Endodermal cell (in vitro differentiated cells): Measurements from ENCODE around the gene IQGAP1. TPM values are rescaled to one million over a fixed set of nuclear protein-coding genes. Genes with fewer than 3 reads are reported as not detected.

Source experiments
- DNase-seq: peaks from one replicate; pipeline ENCODE4 v3.0.0-alpha.2; 2017
- H3K27ac ChIP-seq: 2 replicates; pipeline ENCODE4 v1.5.1; 2013; ENCODE audit warnings: mild to moderate bottlenecking, low read depth, low read length, moderate library complexity
- H3K27me3 ChIP-seq: 2 replicates; pipeline ENCODE4 v1.6.1; 2013; ENCODE audit warnings: mild to moderate bottlenecking, low read length, moderate library complexity; ENCODE audit not compliant: insufficient read depth, control insufficient read depth, poor library complexity, severe bottlenecking
- H3K36me3 ChIP-seq: 2 replicates; pipeline ENCODE4 v1.7.0; 2013; ENCODE audit warnings: mild to moderate bottlenecking, low read length, moderate library complexity; ENCODE audit not compliant: control insufficient read depth, insufficient read depth
- H3K4me1 ChIP-seq: one replicate; pipeline ENCODE4 v1.7.0; 2013; ENCODE audit warnings: low read length; ENCODE audit not compliant: control insufficient read depth, insufficient read depth
- H3K4me3 ChIP-seq: 2 replicates; pipeline ENCODE4 v1.5.1; 2013; ENCODE audit warnings: mild to moderate bottlenecking, low read length, moderate library complexity
- H3K9ac ChIP-seq: 2 replicates; pipeline ENCODE4 v1.6.1; 2013; ENCODE audit warnings: mild to moderate bottlenecking, low read length, moderate library complexity; ENCODE audit not compliant: poor library complexity, severe bottlenecking; ENCODE audit errors: extremely low read depth
- H3K9me3 ChIP-seq: 2 replicates; pipeline ENCODE4 v1.6.1; 2013; ENCODE audit warnings: mild to moderate bottlenecking, low read length, moderate library complexity; ENCODE audit not compliant: control insufficient read depth
- H3K27ac Mint-ChIP-seq: 2 replicates; pipeline ENCODE4 v1.8.0; 2020; ENCODE audit warnings: mixed read lengths
- H3K27me3 Mint-ChIP-seq: 2 replicates; pipeline ENCODE4 v1.8.0; 2021; ENCODE audit warnings: mild to moderate bottlenecking, mixed read lengths; ENCODE audit not compliant: insufficient read depth
- H3K36me3 Mint-ChIP-seq: 2 replicates; pipeline ENCODE4 v1.8.0; 2020; ENCODE audit warnings: low read depth, mixed read lengths
- H3K4me1 Mint-ChIP-seq: 2 replicates; pipeline ENCODE4 v1.8.0; 2020; ENCODE audit warnings: mixed read lengths
- H3K4me3 Mint-ChIP-seq: 2 replicates; pipeline ENCODE4 v1.8.0; 2020; ENCODE audit warnings: mild to moderate bottlenecking, moderate library complexity, mixed read lengths
- H3K9me3 Mint-ChIP-seq: 2 replicates; pipeline ENCODE4 v1.8.0; 2020; ENCODE audit warnings: mild to moderate bottlenecking, mixed read lengths
- CTCF ChIP-seq: fragments of 200-600 bp; sonication (generic); conservative IDR thresholded peaks from 2 replicates; pipeline ENCODE4 v1.5.0; 2021; ENCODE audit warnings: antibody characterized with exemption, mild to moderate bottlenecking
- WGBS, 2 experiments: methylation state at CpG; one replicate each; pipeline versions ENCODE4 v1.1.5 to v1.1.7; 2013; ENCODE audit warnings: missing lambda C conversion rate in 2 of 2, mixed read lengths in 1 of 2; ENCODE audit not compliant: insufficient coverage in 1 of 2, insufficient read length in 1 of 2; 5-methylcytosine and 5-hydroxymethylcytosine counted together
- total RNA-seq, 2 donors: library from RNA; stranded (reverse); fragmentation: NEBNext Ultra II Directional in 1 of 2; extraction: Animal tissue kit (Norgen Biotek cat#: 25700) in 1 of 2; gene quantifications; 2 replicates in 1 of 2; 3 replicates in 1 of 2; pipeline ENCODE4 v1.2.1, GENCODE V29; 2021

IQGAP1 gene
- total RNA-seq, 2 donors from 2014 or later: 94.4 to 124 TPM

- no peak overlapping the region for H3K27ac ChIP-seq
- DNase-seq: no peak
- H3K36me3 Mint-ChIP-seq: peaks cover 11% of the 10 kb centered on the region
- no peak overlapping the region for H3K9ac ChIP-seq
- no peak overlapping the region for H3K4me3 ChIP-seq
- H3K9me3 ChIP-seq: no peaks in the 10 kb centered on the region
- no peak overlapping the region for H3K27ac Mint-ChIP-seq
- H3K36me3 ChIP-seq: peaks cover 16% of the 10 kb centered on the region
- peaks cover 1% of the 10 kb centered on the region for H3K9me3 Mint-ChIP-seq
- H3K27me3 Mint-ChIP-seq: no peaks in the 10 kb centered on the region
- TF ChIP-seq CTCF: no peak
- no peak overlapping the region for H3K4me3 Mint-ChIP-seq
- WGBS, 2 experiments: 92 to 100% methylated on average over 2 of the region's 3 CpGs
- no peaks in the 10 kb centered on the region for H3K4me1 ChIP-seq
- H3K4me1 Mint-ChIP-seq: peaks cover 28% of the 10 kb centered on the region
- H3K27me3 ChIP-seq: no peaks in the 10 kb centered on the region
Measured at GRCh38 chr15:90422936-90423335, 34.9 kb downstream of the IQGAP1 start.

GRCh38 chr15:90423801-90424319, 35.8 kb downstream of the IQGAP1 start:
- Histone ChIP-seq H3K9me3 (no peaks in the 10 kb centered on the region), H3K9ac (no peak overlapping the region), H3K27ac (no peak overlapping the region), H3K4me3 (no peak overlapping the region), H3K36me3 (peaks cover 25% of the 10 kb centered on the region), H3K27me3 (no peaks in the 10 kb centered on the region), H3K4me1 (no peaks in the 10 kb centered on the region)
- TF ChIP-seq CTCF: no peak
- Mint-ChIP-seq H3K4me3 (no peak overlapping the region), H3K4me1 (peaks cover 28% of the 10 kb centered on the region), H3K9me3 (no peaks in the 10 kb centered on the region), H3K36me3 (peaks cover 20% of the 10 kb centered on the region), H3K27me3 (no peaks in the 10 kb centered on the region), H3K27ac (no peak overlapping the region)
- no peak for DNase-seq
- 98 to 100% methylated on average over 2 to 4 of the region's 4 CpGs for WGBS, 2 experiments

GRCh38 chr15:90425726-90426346, 37.8 kb downstream of the IQGAP1 start:
- DNase-seq: peak; percentile 51
- Histone ChIP-seq H3K4me1 (no peaks in the 10 kb centered on the region), H3K9me3 (no peaks in the 10 kb centered on the region), H3K4me3 (no peak overlapping the region), H3K36me3 (peaks cover 43% of the 10 kb centered on the region), H3K9ac (no peak overlapping the region), H3K27me3 (no peaks in the 10 kb centered on the region), H3K27ac (no peak overlapping the region)
- Mint-ChIP-seq H3K9me3 (no peaks in the 10 kb centered on the region), H3K36me3 (peaks cover 29% of the 10 kb centered on the region), H3K4me3 (no peak overlapping the region), H3K27ac (peak overlapping the region; percentile 76), H3K27me3 (no peaks in the 10 kb centered on the region), H3K4me1 (peaks cover 13% of the 10 kb centered on the region)
- no peak for TF ChIP-seq CTCF
- WGBS, 2 experiments: 71 to 81% methylated on average over 1 to 2 of the region's 2 CpGs
